ENCODE results near the gene CLIC2. TPM values are rescaled to one million over a fixed set of nuclear protein-coding genes. Genes with fewer than 3 reads are reported as not detected.
"Not testable (repeated sequence)": the region's sequence is repeated elsewhere in the genome, so short reads cannot be mapped to it uniquely, and the experiment has no call there.

CLIC2 gene
- total and polyA plus RNA-seq, 12 donors: 4.3 to 24.2 (median 9.0) TPM

GRCh38 chrX:155270969-155271368 lies 63.4 kb downstream of the CLIC2 start:
- intact Hi-C loops (cut with DNase I): no loop called here
- 95 to 96% methylated on average over 1 of the region's 1 CpG for WGBS, 2 donors
- H3K4me1 ChIP-seq: no peaks in the 10 kb centered on the region

GRCh38 chrX:155267995-155268394 lies 66.4 kb downstream of the CLIC2 start:
- H3K36me3 ChIP-seq; ATAC-seq; intact Hi-C loops (cut with DNase I); DNase-seq; H3K4me3 ChIP-seq; H3K27ac ChIP-seq; H3K27me3 ChIP-seq: not testable (repeated sequence)
- H3K9me3 ChIP-seq: peaks cover 0 to 42% (median 0%) of the 10 kb centered on the region in 11 donors
- WGBS, 2 donors: 67 to 91% methylated on average over 1 of the region's 1 CpG
- H3K4me1 ChIP-seq: peaks cover 0 to 12% (median 0%) of the 10 kb centered on the region in 9 donors

More at GRCh38 chrX:155270969-155271368, 63.4 kb downstream of the CLIC2 start:
- ATAC-seq (no peak), DNase-seq (no peak)
- Histone ChIP-seq H3K36me3 (peaks cover 0 to 5% (median 0%) of the 10 kb centered on the region in 9 donors), H3K27ac (no peak overlapping the region), H3K27me3 (no peaks in the 10 kb centered on the region), H3K9me3 (peaks cover 0 to 51% (median 0%) of the 10 kb centered on the region in 11 donors), H3K4me3 (no peak overlapping the region)
- TF ChIP-seq CTCF (IDR thresholded peaks at IDR 0.05): no peak

DNA sequence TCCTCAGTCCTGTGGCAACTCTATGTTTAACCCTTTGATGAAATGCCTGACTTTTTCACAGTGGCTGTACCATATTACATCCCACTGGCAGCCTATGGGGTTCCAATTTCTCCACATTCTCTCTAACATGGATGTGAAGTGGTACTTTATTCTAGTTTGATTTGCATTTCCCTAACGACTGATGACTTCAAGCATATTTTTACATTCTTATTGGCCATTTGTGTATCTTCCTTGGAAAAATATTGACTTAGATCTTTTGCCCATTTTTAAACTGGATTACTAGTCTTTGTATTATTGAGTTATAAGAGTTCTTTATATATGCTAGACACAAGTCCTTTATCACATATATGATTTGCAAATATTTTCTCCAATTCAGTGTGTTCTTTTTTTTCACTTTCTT lies 68.0 kb downstream of the CLIC2 start:
- intact Hi-C loops (cut with DNase I): no loop called here
- H3K27ac ChIP-seq: no peak overlapping the region
- H3K9me3 ChIP-seq: peaks cover 0 to 26% (median 0%) of the 10 kb centered on the region in 11 donors
- DNase-seq (no peak), ATAC-seq (no peak)
- no peaks in the 10 kb centered on the region for H3K27me3 ChIP-seq
- H3K4me1 ChIP-seq: peaks cover 0 to 12% (median 0%) of the 10 kb centered on the region in 9 donors
- TF ChIP-seq CTCF (IDR thresholded peaks at IDR 0.05): no peak
- no peak overlapping the region for H3K4me3 ChIP-seq
- 84 to 91% methylated on average over 1 of the region's 1 CpG for WGBS, 2 donors
- H3K36me3 ChIP-seq: no peaks in the 10 kb centered on the region

DNA sequence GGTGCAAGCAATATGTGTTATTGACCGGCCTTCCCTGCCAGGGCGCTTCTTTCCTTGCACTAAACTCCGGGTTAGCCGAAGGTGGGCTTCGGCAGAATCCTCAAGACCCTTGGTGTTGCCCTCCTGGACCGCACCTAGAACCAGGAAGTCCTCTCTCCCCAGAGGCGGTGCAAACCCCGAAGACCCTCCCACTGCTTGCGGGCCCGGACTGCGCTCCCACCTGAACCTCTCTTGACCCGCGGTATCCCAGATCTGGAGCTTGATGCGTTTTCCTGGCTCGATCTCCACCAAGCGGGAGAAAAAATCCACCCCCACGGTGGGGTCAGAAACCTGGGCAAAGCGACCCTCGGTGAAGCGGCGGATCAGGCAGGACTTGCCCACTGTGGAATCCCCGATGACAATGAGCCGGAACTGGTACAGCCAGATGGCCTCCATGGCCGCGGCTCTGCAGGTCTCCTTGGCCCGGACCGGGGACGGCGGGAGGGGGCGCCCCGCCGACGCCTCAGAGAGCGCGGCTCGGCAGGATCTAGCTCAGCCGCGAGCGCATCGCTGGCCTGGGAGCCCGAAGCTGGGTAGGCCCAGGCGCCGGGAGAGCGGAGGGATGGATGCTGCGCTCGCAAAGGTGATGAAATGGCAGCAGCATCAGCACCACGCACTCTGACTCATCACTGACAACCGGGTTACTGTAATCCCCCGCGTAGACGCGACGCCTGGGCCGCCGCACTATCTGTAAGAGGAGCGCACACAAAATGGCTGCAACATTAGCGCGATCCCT lies 70.4 kb downstream of the CLIC2 start, which contains the start of gene RAB39B:
RAB39B (minus strand) TSS at position 638 of the 775 bp plus-strand sequence; CDS start at position 435, 203 bp downstream.
- Histone ChIP-seq H3K4me1 (peaks cover 0 to 12% (median 0%) of the 10 kb centered on the region in 9 donors), H3K9me3 (peaks cover 0 to 12% (median 0%) of the 10 kb centered on the region in 11 donors), H3K27me3 (no peaks in the 10 kb centered on the region), H3K27ac (peak within 1 kb of the TSS in 1 of 10 donors; percentile 66), H3K4me3 (peak within 1 kb of the TSS in 9 of 10 donors; percentile 18 to 59 (median 53)), H3K36me3 (no peaks in the 10 kb centered on the region)
- TF ChIP-seq CTCF (IDR thresholded peaks at IDR 0.05): peak in 5 of 9 donors; percentile 4 to 46 (median 22)
- DNase-seq (peak; percentile 21 to 28), ATAC-seq (peak; percentile 79 to 96 (median 81))
- 1 to 3% methylated on average over 55 to 58 of the region's 58 CpGs for WGBS, 2 donors
- intact Hi-C loops (cut with DNase I): no loop called here

Data from heart right ventricle (tissue), 16 donors.